ENCODE measurements around the gene HVCN1.

GRCh38 chr12:110635055-110635454, 53.9 kb downstream of the HVCN1 start:
- no peak for TF ChIP-seq CTCF (IDR thresholded peaks at IDR 0.05; ENCODE audit: insufficient read depth, low read length, poor library complexity, severe bottlenecking)
- TF ChIP-seq EZH2phosphoT487 (conservative IDR thresholded peaks at IDR 0.05; ENCODE audit: low read length): no peak
